AG04449 (cell line): Measurements from ENCODE around the gene THOP1.

ENCODE experiments used
- CTCF ChIA-PET: fragments of 350-600 bp; formaldehyde crosslinking; extraction: SDS; loops from one replicate; lab custom pipeline; 2021; ENCODE audit warnings: antibody characterized with exemption; lab: Yijun Ruan, JAX
- POLR2A ChIA-PET: fragments of 400-600, 350-600 bp; formaldehyde crosslinking; extraction: SDS; loops from one replicate; lab custom pipeline; 2020; ENCODE audit warnings: antibody characterized with exemption, inconsistent platforms; lab: Yijun Ruan, JAX
- DNase-seq: peaks from one replicate; pipeline ENCODE4 v3.0.0-alpha.2; 2010; ENCODE audit warnings: low read depth, low spot score
- H3K4me3 ChIP-seq: 2 replicates; pipeline ENCODE4 v1.5.1; 2011; ENCODE audit warnings: low read depth, mild to moderate bottlenecking, control low read depth, low read length
- TF ChIP-seq, protein P1 (sequence below): IDR thresholded peaks from one replicate; pipeline ENCODE4 v1.5.1; 2011; ENCODE audit warnings: mild to moderate bottlenecking, moderate library complexity, low read length, control low read depth, inconsistent platforms; ENCODE audit not compliant: insufficient read depth; ENCODE audit errors: missing control alignments

Gene THOP1

GRCh38 chr19:2744113-2744512 lies 41.2 kb upstream of the THOP1 start:
- no peak overlapping the region for H3K4me3 ChIP-seq
- CTCF ChIA-PET, result interaction anchor here (2.6 kb wide), 1 partner anchor 96 kb away, joined by 8 read pairs; no protein-coding TSS in a partner anchor
- DNase-seq, result no peak
- TF ChIP-seq, protein P1, sequence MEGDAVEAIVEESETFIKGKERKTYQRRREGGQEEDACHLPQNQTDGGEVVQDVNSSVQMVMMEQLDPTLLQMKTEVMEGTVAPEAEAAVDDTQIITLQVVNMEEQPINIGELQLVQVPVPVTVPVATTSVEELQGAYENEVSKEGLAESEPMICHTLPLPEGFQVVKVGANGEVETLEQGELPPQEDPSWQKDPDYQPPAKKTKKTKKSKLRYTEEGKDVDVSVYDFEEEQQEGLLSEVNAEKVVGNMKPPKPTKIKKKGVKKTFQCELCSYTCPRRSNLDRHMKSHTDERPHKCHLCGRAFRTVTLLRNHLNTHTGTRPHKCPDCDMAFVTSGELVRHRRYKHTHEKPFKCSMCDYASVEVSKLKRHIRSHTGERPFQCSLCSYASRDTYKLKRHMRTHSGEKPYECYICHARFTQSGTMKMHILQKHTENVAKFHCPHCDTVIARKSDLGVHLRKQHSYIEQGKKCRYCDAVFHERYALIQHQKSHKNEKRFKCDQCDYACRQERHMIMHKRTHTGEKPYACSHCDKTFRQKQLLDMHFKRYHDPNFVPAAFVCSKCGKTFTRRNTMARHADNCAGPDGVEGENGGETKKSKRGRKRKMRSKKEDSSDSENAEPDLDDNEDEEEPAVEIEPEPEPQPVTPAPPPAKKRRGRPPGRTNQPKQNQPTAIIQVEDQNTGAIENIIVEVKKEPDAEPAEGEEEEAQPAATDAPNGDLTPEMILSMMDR, result no peak
- POLR2A ChIA-PET, result no interaction called here

DNA sequence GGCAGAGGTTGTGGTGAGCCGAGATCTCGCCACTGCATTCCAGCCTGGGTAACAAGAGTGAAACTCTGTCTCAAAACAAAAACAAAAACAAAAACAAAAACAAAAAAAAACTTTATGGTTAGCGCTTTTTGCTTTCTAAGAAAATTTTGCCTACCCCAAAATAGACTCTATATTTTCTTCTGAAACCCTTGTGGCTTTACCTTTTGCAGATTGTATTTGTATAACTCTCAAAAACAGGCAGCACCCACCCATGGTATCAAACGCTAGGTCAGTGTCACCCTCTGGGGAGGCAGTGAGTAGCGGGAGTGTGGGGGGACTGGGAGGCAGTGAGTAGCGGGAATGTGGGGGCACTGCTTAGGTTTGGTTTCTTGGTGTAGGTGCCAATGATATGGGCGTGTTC lies 38.0 kb upstream of the THOP1 start:
- no peak overlapping the region for H3K4me3 ChIP-seq
- ChIA-PET POLR2A (no interaction called here), CTCF (interaction anchor here (0.9 to 9.8 kb wide), 4 partner anchors 17 to 98 kb away, joined by 3 to 287 read pairs (median 8); no protein-coding TSS in a partner anchor)
- no peak for DNase-seq
- TF ChIP-seq, protein P1, result no peak

- TF ChIP-seq, protein P1, result no peak
- no peak overlapping the region for H3K4me3 ChIP-seq
- POLR2A ChIA-PET, result no interaction called here
- CTCF ChIA-PET, result interaction anchor here (1.1 to 9.8 kb wide), 10 partner anchors 9 to 110 kb away, joined by 3 to 287 read pairs (median 10); partner anchors contain the start of gene SLC39A3
- no peak for DNase-seq
Observed at GRCh38 chr19:2750808-2751437, 34.4 kb upstream of the THOP1 start.

DNA sequence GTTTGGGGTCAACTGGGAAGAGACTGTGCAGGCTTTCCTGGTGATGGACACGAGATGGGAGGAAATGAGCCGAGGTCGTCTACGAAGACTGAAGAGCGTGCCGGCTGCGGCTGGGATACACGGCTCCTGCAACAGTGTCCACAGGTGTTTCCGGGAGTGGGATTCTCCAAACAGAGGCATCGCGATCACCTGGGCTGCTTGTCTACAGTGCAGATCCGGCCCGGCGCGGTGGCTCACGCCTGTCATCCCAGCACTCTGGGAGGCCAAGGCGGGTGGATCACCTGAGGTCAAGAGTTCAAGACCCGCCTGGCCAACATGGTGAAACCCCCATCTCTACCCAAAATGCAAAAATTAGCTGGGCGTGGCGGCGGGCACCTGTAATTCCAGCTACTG lies 33.9 kb upstream of the THOP1 start:
- no peak overlapping the region for H3K4me3 ChIP-seq
- ChIA-PET POLR2A (no interaction called here), CTCF (interaction anchor here (1.1 to 9.8 kb wide), 5 partner anchors 10 to 102 kb away, joined by 3 to 287 read pairs (median 9); partner anchors contain the start of gene SLC39A3)
- no peak for DNase-seq
- TF ChIP-seq, protein P1, result no peak

- ChIA-PET CTCF (interaction anchor here (1.0 to 9.8 kb wide), 3 partner anchors 56 to 105 kb away, joined by 3 to 287 read pairs (median 4); no protein-coding TSS in a partner anchor), POLR2A (no interaction called here)
- no peak overlapping the region for H3K4me3 ChIP-seq
- DNase-seq, result no peak
- TF ChIP-seq, protein P1, result no peak
Observed at GRCh38 chr19:2754659-2755447, 30.4 kb upstream of the THOP1 start.

- TF ChIP-seq, protein P1, result no peak
- DNase-seq, result no peak
- no peak overlapping the region for H3K4me3 ChIP-seq
- POLR2A ChIA-PET, result no interaction called here
- CTCF ChIA-PET, result interaction anchor here (1.0 to 3.4 kb wide), 2 partner anchors 104 to 107 kb away, joined by 3 to 19 read pairs; no protein-coding TSS in a partner anchor
Observed at GRCh38 chr19:2755448-2755705, 29.9 kb upstream of the THOP1 start.
